ENCODE results near the gene ATP6V1G3. TPM values are rescaled to one million over a fixed set of nuclear protein-coding genes. Genes with fewer than 3 reads are reported as not detected.

ATP6V1G3 gene
- polyA plus RNA-seq, 3 donors, result not detected

- H3K27ac Mint-ChIP-seq, result no peak overlapping the region
- no peak overlapping the region for H3K4me2 ChIP-seq (replicated peaks; ENCODE audit: extremely low read depth, low read length, poor library complexity, severe bottlenecking)
- H3K36me3 ChIP-seq (replicated peaks in 1 of 2; ENCODE audit: control insufficient read depth in 1 of 2, insufficient read depth in 2 of 2, low read length in 2 of 2), result no peaks in the 10 kb centered on the region
- DNase-seq, result no peak
- H3K9ac ChIP-seq (ENCODE audit: insufficient read depth, low read length, poor library complexity, severe bottlenecking), result no peak overlapping the region
- H3K27me3 ChIP-seq (ENCODE audit: control insufficient read depth in 2 of 2, insufficient read depth in 2 of 2, low read length in 2 of 2), result no peaks in the 10 kb centered on the region
- no CpG with 5 or more reads among the region's 2 CpGs for WGBS (ENCODE audit: insufficient coverage)
- peaks cover 0 to 5% (median 0%) of the 10 kb centered on the region in 3 donors for H3K27me3 Mint-ChIP-seq (ENCODE audit: low read depth in 3 of 3)
- no peaks in the 10 kb centered on the region for H4K20me1 ChIP-seq (ENCODE audit: insufficient read depth, low read length)
- no peak overlapping the region for H3K4me3 Mint-ChIP-seq
- no peak overlapping the region for H2AFZ ChIP-seq (ENCODE audit: insufficient read depth, low read depth, low read length, poor library complexity, severe bottlenecking)
- H3K9me3 Mint-ChIP-seq, result peaks cover 0 to 3% (median 0%) of the 10 kb centered on the region in 7 donors
- no peak overlapping the region for H3K27ac ChIP-seq (ENCODE audit: low read depth in 1 of 2, low read length in 2 of 2)
- peaks cover 7% of the 10 kb centered on the region for H3K4me1 Mint-ChIP-seq
- no peaks in the 10 kb centered on the region for H3K79me2 ChIP-seq (ENCODE audit: insufficient read depth, low read length)
- H3K4me3 ChIP-seq (replicated peaks in 1 of 3; ENCODE audit: low read depth in 2 of 3, low read length in 3 of 3), result no peak overlapping the region
- H3K4me1 ChIP-seq (ENCODE audit: control insufficient read depth in 1 of 2, insufficient read depth in 2 of 2, low read length in 2 of 2), result peaks cover 2% of the 10 kb centered on the region in 2 donors
- H3K9me3 ChIP-seq (replicated peaks in 1 of 2; ENCODE audit: control insufficient read depth in 1 of 2, insufficient read depth in 1 of 2, low read length in 2 of 2), result no peaks in the 10 kb centered on the region
- H3K36me3 Mint-ChIP-seq, result no peaks in the 10 kb centered on the region
- intact Hi-C loops (cut with micrococcal nuclease), result no loop called here
- no peak for TF ChIP-seq CTCF (IDR thresholded peaks at IDR 0.05)
Observed at GRCh38 chr1:198529414-198529813, 11.1 kb downstream of the ATP6V1G3 start.

GRCh38 chr1:198528364-198528763, 12.1 kb downstream of the ATP6V1G3 start:
- WGBS (ENCODE audit: insufficient coverage), result no CpG with 5 or more reads among the region's 1 CpG

More at GRCh38 chr1:198528364-198528763, 12.1 kb downstream of the ATP6V1G3 start:
- no peak overlapping the region for H2AFZ ChIP-seq (ENCODE audit: insufficient read depth, low read depth, low read length, poor library complexity, severe bottlenecking)
- H3K79me2 ChIP-seq (ENCODE audit: insufficient read depth, low read length), result no peaks in the 10 kb centered on the region
- no peaks in the 10 kb centered on the region for H4K20me1 ChIP-seq (ENCODE audit: insufficient read depth, low read length)
- no peak overlapping the region for H3K4me3 ChIP-seq (replicated peaks in 1 of 3; ENCODE audit: low read depth in 2 of 3, low read length in 3 of 3)
- no peak overlapping the region for H3K4me2 ChIP-seq (replicated peaks; ENCODE audit: extremely low read depth, low read length, poor library complexity, severe bottlenecking)
- H3K4me3 Mint-ChIP-seq, result no peak overlapping the region
- no peak overlapping the region for H3K27ac Mint-ChIP-seq
- no peak for TF ChIP-seq CTCF (IDR thresholded peaks at IDR 0.05)
- no peaks in the 10 kb centered on the region for H3K36me3 Mint-ChIP-seq
- no peaks in the 10 kb centered on the region for H3K36me3 ChIP-seq (replicated peaks in 1 of 2; ENCODE audit: control insufficient read depth in 1 of 2, insufficient read depth in 2 of 2, low read length in 2 of 2)
- H3K9me3 Mint-ChIP-seq, result peaks cover 0 to 2% (median 0%) of the 10 kb centered on the region in 7 donors
- no peak for DNase-seq
- intact Hi-C loops (cut with micrococcal nuclease), result no loop called here
- H3K4me1 ChIP-seq (ENCODE audit: control insufficient read depth in 1 of 2, insufficient read depth in 2 of 2, low read length in 2 of 2), result peaks cover 0 to 6% of the 10 kb centered on the region in 2 donors
- H3K27me3 ChIP-seq (ENCODE audit: control insufficient read depth in 2 of 2, insufficient read depth in 2 of 2, low read length in 2 of 2), result no peaks in the 10 kb centered on the region
- H3K9me3 ChIP-seq (replicated peaks in 1 of 2; ENCODE audit: control insufficient read depth in 1 of 2, insufficient read depth in 1 of 2, low read length in 2 of 2), result no peaks in the 10 kb centered on the region
- H3K27me3 Mint-ChIP-seq (ENCODE audit: low read depth in 3 of 3), result peaks cover 0 to 5% (median 0%) of the 10 kb centered on the region in 3 donors
- H3K27ac ChIP-seq (ENCODE audit: low read depth in 1 of 2, low read length in 2 of 2), result no peak overlapping the region
- no peak overlapping the region for H3K9ac ChIP-seq (ENCODE audit: insufficient read depth, low read length, poor library complexity, severe bottlenecking)
- H3K4me1 Mint-ChIP-seq, result peaks cover 8% of the 10 kb centered on the region

Measured in CD14-positive monocyte (primary cell).